ENCODE results near the gene KIFAP3. TPM values are rescaled to one million over a fixed set of nuclear protein-coding genes. Genes with fewer than 3 reads are reported as not detected.

The KIFAP3 gene
- total RNA-seq, 1 experiment from 2014 or later = 3.8 TPM

GRCh38 chr1:170067253-170067819 lies 7.2 kb downstream of the KIFAP3 start:
- Histone ChIP-seq H4K8ac (replicated peaks; ENCODE audit: insufficient read length, low read depth, low read length) (no peak overlapping the region), H4K91ac (ENCODE audit: insufficient read length, low read depth, low read length) (no peak overlapping the region), H2AK5ac (ENCODE audit: insufficient read length, low read length) (no peak overlapping the region), H3K23ac (ENCODE audit: insufficient read length, low read depth, low read length) (no peak overlapping the region), H3K9ac (ENCODE audit: extremely low read depth, insufficient read length, low read length) (no peak overlapping the region), H3T11ph (ENCODE audit: low read length) (no peak overlapping the region), H3K23me2 (ENCODE audit: insufficient read length, low read depth, low read length, poor library complexity, severe bottlenecking) (no peaks in the 10 kb centered on the region), H2AFZ (ENCODE audit: low read length) (no peak overlapping the region), H3K4ac (ENCODE audit: low read depth, low read length) (no peak overlapping the region), H2BK5ac (ENCODE audit: insufficient read length, low read length) (no peak overlapping the region), H4K20me1 (ENCODE audit: control insufficient read depth, insufficient read depth, insufficient read length) (no peaks in the 10 kb centered on the region), H3K79me2 (ENCODE audit: insufficient read depth, low read length) (no peaks in the 10 kb centered on the region), H3K79me1 (ENCODE audit: insufficient read depth, low read depth, low read length, poor library complexity, severe bottlenecking) (no peaks in the 10 kb centered on the region), H3K27ac (ENCODE audit: insufficient read length, low read depth, low read length) (no peak overlapping the region), H2BK20ac (ENCODE audit: low read depth, low read length, poor library complexity, severe bottlenecking) (no peak overlapping the region), H4K5ac (ENCODE audit: insufficient read length, low read depth, low read length) (no peak overlapping the region), H2BK120ac (ENCODE audit: low read depth, low read length, poor library complexity, severe bottlenecking) (no peak overlapping the region), H3K18ac (ENCODE audit: insufficient read length, low read depth, low read length) (no peak overlapping the region), H3K9me3 (ENCODE audit: control insufficient read depth, low read depth, low read length) (no peaks in the 10 kb centered on the region), H2BK15ac (ENCODE audit: low read depth, low read length) (no peak overlapping the region), H3K56ac (ENCODE audit: insufficient read length, low read depth, low read length) (no peak overlapping the region), H2BK12ac (ENCODE audit: insufficient read length, low read depth, low read length) (no peak overlapping the region), H3K4me2 (ENCODE audit: insufficient read depth, insufficient read length, low read length) (no peak overlapping the region), H3K4me1 (ENCODE audit: insufficient read depth, low read length) (no peaks in the 10 kb centered on the region), H3K14ac (ENCODE audit: insufficient read depth, low read length) (no peak overlapping the region), H3K27me3 (ENCODE audit: insufficient read depth, low read length) (no peaks in the 10 kb centered on the region)
- no peak overlapping the region for H3K4me3 Mint-ChIP-seq
- DNase-seq = no peak
- no peak overlapping the region for H3K27ac Mint-ChIP-seq
- H3K36me3 Mint-ChIP-seq (ENCODE audit: insufficient read depth in 1 of 3, low read depth in 3 of 3) = no peaks in the 10 kb centered on the region
- H3K4me1 Mint-ChIP-seq = no peaks in the 10 kb centered on the region
- no CpG with 5 or more reads among the region's 3 CpGs for WGBS (ENCODE audit: extremely low coverage, insufficient read length, low lambda C conversion rate)
- H3K9me3 Mint-ChIP-seq = no peaks in the 10 kb centered on the region; a peak in 1 of 5 replicates
- H3K27me3 Mint-ChIP-seq (ENCODE audit: low read depth) = no peaks in the 10 kb centered on the region
- peak; percentile 12; the same call in 1 of the 3 replicates for TF ChIP-seq CTCF (conservative IDR thresholded peaks at IDR 0.05)

Data from H9 (cell line).